GM21619 (cell line): ENCODE measurements around the gene STMN3.

Experiments
- ATAC-seq: cut with Tn5 transposase; IDR thresholded peaks from one replicate; pipeline ENCODE4 v1.9.1; 2021; ENCODE audit not compliant: unreplicated experiment

Gene STMN3

DNA sequence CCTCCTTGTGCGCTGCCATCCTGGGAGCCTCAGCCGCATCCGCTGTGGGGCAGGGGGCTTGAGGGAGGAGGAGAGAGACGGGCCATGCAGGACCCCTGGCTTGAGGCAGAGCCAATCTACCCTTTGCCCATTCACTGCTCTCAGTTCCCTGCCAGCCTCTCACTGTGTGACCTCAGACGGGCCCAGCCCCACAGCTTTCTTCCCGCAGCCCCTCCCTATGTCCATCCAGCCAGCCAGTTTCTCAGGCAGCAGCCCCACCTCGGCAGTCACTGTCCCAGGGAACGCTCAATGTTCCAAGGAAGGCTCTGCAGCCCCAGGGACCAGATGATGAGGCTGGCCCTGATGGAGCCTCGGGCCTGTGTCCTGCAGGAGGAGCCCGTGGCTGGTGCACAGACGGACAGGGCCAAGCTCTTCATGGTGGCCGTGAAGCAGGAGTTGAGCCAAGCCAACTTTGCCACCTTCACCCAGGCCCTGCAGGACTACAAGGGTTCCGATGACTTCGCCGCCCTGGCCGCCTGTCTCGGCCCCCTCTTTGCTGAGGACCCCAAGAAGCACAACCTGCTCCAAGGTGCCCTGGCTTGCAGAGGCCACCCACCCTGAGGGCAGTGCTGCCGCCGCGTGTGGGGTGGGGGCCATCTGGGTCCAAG is 39.3 kb upstream of the STMN3 start:
- no peak for ATAC-seq

DNA sequence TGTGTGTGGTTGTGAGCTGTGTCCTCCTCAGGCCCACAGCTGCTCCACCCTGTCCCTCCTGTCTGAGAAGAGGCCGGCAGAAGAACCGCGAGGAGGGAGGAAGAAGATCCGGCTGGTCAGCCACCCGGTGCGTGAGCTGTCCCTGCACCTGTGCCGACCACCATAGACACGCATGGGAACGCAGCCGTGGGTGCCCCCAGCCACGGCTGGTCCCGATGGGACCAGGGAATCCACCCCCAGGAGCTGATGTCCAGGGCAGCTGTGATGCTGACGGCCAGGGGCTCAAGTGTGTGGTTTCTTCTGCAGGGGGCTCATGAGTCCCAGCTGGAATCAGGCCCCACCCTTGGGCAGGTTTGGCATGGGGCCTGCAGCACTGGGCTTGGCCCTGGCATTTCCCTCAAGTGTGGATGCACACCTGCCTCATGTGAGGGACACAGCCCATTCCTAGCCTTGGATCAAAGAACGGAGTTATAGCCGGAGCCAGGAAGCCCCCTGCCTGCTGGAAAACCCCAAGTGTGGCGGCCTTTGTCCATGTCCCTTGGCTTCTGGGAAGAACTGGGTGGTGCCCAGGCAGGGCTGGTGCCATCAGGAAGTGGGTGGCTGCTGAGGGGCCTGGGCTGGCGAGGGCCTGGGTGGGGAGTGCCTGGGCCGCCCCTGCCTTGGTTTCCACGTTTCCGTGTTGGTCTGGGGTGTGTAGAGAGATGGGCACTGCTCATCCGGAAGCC is 38.6 kb upstream of the STMN3 start:
- no peak for ATAC-seq

DNA sequence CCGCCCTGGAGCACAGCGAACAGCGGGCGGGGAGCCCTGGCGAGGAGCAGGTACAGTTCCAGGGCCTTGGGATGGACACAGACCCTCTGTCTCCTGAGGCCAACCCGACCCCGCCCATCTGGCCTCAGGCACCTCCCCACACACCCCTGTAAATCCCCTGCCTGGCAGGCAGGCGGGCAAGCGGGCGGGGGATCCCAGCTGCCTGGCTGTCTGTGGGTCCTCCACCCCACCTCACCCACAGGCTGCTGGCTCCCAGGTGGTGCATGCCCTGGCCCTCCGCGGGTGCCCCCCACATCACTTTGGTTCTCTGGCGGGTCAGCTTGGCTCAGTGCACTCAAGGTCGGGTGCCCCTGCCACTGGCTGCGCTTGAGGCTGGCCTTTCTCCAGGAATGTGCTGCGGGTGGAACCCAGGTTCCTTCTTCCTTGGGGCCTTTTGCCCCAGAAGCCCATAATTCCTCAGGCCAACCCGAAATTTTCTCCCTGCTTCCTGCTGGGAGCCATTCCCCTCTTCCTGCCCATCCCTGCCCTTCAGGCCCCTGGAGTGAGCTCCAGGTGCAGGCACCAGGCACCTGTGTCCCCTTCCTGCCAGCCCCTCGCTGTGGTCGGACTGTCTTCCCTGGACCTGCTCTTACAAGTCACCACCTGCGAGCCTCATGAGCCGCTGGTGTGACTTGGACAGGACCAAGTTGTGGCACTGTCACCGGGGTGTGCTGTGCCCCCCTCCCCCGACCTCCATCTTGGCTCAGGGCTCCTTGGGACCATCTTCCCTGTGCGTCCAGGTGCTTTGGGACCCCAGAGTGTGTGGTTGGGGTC is 37.9 kb upstream of the STMN3 start:
- ATAC-seq = no peak

DNA sequence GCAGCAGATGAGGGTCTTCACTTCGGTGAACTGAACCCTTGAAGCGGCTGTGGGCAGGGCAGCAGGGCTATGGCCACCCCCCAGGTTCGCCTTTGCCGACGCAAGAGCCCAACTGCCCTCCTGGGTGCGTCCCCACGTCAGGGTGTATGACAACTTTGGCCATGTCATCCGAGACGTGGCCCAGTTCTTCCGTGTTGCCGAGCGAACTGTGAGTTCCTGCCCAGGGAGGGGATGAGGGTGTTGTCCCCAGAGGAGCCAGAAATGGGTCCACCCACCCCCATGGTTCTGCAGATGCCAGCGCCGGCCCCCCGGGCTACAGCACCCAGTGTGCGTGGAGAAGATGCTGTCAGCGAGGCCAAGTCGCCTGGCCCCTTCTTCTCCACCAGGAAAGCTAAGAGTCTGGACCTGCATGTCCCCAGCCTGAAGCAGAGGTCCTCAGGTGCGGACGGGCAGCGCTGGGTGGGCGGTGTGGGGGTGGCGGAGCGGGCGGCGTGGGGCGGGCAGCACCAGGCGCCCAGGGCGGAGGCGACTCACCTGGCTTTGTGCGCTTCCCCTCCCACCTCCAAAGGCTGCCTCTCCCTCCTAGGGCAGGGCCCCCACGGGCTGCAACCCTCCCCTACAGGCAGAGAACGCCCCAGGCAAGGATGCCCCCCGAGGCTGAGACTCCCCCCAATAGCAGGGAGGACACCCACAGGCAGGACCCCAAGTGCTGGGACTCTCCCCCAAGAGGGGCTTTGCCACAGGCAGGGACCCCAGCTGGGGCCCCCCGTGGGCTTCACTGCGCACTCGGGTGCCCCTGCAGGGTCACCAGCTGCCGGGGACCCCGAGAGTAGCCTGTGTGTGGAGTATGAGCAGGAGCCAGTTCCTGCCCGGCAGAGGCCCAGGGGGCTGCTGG is 37.0 kb upstream of the STMN3 start:
- ATAC-seq = no peak

DNA sequence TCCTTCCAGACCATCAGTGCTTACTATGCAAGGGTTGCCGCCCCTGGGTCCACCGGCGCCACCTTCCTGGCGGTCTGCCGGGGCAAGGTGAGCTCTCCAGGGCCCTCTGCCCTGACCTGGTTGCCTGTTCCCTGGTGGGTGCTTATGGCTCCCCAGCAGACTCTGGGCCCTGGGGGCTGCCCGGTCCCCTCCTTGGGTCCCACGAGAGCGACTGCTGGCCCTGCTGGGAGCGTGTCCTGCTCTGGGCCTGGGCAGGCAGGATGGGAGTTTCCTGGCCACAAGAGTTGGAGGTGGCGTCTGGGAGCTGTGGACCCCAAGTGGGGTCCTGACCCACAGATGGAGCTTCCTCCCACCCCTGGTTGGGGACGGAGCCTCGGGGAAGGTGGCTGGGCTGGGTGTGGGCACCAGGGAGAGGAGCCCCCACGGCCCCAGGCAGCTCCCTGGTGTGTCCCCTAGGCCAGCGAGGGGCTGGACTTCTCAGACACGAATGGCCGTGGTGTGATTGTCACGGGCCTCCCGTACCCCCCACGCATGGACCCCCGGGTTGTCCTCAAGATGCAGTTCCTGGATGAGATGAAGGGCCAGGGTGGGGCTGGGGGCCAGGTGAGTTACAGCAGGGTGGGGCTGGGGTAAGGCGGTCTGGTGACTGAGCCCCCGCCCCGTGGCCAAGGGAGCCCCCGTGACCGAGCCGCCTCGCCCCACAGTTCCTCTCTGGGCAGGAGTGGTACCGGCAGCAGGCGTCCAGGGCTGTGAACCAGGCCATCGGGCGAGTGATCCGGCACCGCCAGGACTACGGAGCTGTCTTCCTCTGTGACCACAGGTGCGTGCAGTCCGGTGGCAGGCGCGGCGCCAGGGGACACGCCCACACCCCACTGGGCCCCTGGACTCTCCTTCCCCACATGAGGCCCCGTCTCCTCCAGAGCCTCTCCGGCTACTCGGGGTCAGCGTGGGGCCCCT is 36.1 kb upstream of the STMN3 start:
- ATAC-seq = no peak

DNA sequence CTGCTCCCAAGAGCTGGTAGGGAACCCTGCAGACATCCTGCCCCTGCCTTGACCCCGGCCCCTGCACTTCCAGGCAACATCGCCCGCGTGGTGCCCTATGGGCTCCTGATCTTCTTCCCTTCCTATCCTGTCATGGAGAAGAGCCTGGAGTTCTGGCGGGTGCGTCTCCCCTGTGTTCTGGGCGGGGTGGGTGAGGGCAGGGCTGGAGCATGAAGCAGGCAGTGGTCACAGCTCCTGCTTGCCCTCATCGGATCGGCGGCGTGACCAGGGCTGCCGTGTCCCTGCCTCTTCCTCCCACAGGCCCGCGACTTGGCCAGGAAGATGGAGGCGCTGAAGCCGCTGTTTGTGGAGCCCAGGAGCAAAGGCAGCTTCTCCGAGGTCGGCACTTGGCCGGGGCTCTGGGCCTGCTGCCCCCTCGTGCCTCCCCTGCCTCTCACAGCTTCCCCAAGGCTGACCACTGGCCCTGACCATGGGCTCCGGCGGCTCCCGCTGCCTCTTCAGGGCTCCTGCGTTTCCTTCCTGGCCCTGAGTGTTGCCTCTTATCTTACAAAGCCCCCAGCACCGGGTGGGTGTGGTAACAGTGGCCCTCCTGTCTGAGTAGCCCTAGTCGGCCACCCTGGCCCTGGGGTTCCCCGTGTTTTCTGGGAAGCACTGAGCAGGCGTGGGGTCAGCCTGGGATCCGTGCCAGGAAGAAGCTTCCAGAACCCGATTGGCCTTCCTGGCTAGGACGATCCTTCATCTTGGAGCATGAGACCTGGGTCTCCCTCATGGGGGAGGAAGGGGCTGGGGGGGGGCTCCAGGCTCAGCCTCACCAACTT is 35.2 kb upstream of the STMN3 start:
- no peak for ATAC-seq

DNA sequence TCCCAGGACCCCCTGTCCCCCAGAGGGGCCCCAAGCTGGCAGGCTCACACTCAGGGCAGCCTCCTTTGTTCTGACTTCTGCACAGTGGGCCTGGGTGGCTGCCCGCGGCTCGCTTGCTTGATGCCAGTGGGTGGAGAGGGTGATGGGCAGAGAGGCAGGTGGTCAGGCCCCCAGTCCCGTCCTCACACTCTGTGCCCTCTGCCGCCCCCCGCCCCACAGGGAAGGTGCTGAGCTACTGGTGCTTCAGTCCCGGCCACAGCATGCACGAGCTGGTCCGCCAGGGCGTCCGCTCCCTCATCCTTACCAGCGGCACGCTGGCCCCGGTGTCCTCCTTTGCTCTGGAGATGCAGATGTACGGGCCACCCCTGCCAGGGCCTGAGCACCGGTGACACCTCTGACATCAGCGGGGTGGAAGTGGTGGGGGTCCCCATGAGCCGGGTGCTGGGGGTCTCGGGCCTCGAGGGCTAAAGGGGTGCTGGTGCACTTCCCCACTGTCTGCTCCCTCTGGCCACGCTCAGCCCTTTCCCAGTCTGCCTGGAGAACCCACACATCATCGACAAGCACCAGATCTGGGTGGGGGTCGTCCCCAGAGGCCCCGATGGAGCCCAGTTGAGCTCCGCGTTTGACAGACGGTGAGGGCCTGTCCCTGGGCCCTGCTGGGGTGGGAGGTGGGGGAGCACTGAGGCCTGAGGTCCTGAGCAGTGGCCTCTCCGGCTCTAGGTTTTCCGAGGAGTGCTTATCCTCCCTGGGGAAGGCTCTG is 34.4 kb upstream of the STMN3 start:
- ATAC-seq = no peak

DNA sequence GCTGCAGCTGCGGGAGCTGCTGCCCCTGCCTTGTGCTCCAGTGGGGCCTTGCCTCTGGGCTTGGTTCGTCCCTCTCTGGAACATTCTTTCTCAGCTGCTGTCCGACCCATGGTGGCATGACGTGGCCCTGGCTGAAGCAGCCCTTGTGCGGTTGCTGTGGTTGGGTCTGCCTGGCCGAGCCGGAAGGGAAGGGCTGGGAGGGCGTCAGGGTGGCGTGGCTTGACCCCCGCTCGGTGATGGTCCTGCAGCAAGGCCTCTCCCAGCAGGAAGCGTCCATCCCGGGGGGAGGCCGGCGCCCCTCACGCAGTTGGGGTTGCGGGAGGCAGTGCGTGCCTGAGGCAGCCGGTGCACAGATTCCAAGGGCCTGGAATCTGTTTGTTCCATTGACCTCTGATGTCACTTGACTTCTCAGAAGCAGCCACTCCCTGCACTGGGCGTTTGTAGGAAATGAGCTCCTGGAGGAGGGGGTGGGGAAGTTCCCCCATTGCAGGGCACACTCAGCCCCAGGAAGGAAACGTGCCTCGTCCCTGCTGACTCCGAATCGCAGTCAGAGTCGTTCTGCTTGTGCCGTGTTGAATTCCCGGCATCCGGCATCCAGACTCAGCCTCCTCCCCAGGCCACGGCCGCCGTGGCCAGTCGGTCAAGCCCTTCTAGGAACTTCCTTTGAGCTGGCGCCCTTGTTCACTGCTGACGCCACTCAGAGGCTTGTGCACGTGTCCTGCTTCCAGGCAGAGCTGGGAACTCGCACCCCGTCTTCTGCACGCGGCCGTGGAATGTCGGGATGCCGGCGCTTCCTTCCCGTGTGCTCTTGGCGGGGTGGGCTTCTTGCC is 33.5 kb upstream of the STMN3 start:
- no peak for ATAC-seq

DNA sequence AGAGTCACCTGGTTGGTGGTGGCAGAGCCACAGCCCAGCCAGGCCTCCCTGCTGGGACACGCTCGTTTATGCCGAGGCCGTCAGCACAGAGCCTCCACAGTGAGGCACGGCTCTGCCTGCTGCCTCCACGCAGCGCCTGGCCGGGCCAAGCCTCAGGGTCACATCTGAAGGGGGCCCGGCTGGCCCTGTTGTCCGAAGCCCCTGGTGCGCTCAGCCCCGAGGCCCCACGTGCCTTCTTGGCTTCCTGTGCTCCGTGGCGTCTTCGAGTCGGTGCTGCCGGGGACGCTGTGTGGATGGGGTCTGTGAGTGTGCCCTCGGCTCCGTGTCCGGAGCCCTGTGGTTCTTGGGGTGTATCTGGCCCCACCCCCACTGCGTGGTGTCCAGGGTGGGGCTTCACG is 32.9 kb upstream of the STMN3 start:
- no peak for ATAC-seq

DNA sequence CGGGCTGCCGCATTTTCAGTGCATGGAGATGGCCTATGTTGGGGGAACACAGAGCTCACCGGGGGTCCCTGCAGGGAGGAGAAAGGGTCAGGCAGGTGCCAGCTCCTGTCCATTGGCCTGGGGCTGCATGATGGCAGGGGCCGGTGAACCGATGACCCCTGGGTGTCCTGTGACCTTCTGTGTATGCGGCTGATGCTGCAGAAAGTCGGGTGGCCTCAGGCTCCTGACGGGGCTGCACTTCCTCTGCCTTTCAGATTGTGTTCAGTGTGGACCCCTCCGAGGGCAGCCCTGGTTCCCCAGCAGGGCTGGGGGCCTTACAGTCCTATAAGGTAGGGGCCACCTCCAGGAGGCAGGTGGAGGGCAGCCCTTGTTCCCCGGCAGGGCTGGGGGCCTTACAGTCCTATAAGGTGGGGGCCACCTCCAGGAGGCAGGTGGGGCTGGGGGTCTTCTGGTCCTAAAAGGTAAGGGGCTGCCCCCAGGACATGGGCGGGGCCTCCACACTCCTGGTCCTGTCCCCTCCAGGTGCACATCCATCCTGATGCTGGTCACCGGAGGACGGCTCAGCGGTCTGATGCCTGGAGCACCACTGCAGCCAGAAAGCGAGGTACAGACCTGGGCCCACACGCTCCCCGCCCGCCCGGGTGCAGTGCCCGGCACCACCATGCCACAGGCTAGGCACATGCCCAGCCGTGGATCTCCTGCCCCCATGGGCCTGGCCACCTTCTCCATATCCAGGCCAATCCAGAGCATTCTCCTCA is 32.2 kb upstream of the STMN3 start:
- no peak for ATAC-seq

DNA sequence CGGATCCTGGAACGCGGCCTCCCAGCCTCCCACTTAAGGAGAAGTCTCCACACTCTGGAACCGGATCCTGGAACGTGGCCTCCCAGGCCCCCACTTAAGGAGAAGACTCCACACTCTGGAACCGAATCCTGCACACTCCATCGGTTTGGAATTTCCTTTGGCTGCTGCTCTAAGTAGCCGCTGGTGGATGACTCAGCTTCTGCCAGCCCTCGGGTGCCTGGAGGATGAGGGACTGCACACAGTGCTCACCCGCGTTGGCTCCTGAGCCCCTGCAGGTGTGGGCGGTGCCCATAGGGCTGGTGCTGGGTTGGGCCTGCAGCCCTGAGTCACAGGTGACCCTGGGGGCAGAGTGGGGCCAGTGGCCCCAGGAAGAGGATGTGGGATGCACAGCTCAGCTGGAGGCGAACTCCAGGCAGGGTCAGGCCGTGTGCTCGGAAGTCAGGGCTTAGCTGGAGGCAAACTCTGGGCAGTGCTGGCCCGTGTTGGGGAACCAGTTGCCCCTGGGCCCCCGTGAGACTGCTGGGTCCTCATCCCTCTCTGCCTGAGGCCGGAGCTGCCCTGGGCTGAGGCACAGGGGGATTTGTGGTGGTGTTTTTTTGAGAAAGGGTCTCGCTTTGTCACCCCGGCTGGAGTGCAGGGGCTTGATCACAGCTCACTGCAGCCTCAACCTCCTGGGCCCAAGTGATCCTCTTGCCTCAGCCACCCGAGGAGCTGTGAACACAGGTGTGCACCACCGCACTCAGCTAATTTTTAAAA is 29.3 kb upstream of the STMN3 start:
- no peak for ATAC-seq

DNA sequence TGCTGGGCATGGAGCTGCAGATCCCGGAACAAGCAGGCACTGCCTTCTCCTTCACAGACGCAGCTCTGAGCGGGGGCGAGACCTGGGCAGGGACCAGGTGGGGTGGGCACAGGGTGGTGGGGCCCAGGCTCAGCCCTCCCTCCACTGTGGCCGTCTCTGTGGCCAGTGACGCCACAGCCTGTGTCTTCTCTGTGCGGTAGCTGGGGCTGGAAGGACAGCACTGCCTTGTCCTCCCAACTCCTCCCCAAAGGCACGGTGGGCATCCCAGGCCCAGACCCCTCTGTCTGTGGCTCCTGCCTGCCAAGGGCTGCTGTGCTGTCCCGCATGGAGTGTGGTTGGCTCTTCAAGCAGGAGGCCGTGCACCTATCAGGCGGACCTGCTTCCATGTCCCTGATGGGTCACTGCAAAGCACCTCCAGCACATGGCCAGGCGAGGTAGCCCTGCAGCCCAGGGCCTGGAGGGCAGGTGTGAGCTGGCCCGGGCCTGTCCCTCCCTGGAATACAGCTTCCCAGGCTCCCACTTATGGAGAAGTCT is 28.5 kb upstream of the STMN3 start:
- no peak for ATAC-seq

DNA sequence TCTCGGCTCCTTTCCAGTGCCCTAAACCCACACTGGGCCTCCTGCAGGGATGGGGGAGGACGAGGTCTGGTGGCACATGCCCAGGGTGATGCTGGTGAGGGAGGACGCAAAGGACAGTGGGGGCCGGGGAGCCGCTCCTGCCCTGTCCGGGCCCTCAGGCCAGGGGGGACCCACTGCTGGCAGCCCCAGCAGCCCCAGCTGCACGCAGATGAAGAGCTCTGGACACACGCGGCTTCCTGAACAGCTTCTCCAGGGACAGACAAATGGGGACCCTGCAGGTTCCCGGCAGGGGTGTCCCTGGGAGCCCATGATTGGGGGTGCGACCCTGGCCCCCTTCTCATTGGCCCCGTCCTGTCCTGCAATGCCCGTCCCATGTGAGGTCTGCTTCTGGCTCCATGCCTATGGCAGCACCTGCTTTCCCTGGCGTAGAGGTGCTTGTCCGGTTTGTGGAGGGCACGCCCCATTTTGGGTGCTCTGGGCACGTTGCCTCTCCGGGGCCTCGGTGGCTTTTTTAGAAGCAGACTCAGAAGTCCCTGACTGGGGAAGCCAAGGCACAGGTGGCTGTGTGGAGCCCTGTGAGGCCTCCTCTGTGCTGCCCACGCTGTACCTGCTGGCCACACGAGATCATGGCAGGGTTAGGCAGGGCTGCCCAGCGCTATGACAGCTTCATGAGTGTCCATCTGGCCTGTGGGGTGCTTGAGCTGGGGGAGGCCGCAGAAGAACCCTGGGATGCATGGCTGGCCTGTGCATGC is 27.8 kb upstream of the STMN3 start:
- no peak for ATAC-seq

DNA sequence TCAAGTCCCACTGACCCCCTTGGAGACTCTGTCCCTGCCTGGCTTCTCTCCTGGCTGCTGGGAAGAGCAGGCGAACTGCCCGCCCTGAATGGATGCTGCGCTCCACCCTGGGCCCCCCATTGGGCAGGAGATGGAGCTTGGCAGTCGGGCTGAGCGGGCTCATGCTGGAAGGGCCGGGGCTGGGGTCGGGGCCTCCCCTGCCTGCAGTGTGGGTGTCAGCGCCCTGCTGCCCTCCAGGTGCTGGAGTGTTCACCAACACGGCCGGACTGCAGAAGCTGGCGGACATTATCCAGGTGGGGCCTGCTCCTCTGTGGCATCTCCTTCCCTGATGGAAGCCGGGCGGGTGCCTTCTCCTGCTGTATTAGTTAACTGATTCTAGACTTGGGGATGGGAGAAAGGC is 27.2 kb upstream of the STMN3 start:
- no peak for ATAC-seq

DNA sequence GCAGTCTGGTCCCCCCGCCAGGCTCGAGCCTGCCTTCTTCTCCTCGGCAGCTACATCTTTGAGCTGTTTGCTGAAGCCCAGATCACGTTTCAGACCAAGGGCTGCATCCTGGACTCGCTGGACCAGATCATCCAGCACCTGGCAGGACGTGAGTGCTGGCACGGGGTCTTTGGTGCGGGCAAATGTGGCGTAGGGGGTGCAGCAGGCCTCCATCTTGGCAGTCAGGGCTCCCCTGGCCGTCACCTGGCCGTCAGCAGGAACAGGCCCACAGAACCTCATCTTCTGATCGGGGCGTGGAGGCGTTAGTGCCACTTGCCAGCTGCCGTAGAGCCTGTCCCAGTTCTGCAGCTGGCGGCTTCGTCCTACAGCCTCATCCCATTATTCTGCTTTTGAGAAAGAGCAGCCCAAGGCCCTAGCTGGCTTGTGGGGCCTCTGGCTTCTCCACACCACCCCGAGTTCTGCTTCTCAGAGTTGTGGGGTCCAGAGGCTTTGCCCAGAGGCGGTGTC is 26.6 kb upstream of the STMN3 start:
- no peak for ATAC-seq
